ENCODE results near the gene SH3GL2.

Gene SH3GL2

GRCh38 chr9:17825265-17825659 lies 246.4 kb downstream of the SH3GL2 start:
- TF ChIP-seq, protein P1, sequence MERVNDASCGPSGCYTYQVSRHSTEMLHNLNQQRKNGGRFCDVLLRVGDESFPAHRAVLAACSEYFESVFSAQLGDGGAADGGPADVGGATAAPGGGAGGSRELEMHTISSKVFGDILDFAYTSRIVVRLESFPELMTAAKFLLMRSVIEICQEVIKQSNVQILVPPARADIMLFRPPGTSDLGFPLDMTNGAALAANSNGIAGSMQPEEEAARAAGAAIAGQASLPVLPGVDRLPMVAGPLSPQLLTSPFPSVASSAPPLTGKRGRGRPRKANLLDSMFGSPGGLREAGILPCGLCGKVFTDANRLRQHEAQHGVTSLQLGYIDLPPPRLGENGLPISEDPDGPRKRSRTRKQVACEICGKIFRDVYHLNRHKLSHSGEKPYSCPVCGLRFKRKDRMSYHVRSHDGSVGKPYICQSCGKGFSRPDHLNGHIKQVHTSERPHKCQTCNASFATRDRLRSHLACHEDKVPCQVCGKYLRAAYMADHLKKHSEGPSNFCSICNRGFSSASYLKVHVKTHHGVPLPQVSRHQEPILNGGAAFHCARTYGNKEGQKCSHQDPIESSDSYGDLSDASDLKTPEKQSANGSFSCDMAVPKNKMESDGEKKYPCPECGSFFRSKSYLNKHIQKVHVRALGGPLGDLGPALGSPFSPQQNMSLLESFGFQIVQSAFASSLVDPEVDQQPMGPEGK (CRISPR knock-in tag; IDR thresholded peaks at IDR 0.05; ENCODE audit: borderline replicate concordance): no peak
- ATAC-seq: no peak

- TF ChIP-seq, protein P2, sequence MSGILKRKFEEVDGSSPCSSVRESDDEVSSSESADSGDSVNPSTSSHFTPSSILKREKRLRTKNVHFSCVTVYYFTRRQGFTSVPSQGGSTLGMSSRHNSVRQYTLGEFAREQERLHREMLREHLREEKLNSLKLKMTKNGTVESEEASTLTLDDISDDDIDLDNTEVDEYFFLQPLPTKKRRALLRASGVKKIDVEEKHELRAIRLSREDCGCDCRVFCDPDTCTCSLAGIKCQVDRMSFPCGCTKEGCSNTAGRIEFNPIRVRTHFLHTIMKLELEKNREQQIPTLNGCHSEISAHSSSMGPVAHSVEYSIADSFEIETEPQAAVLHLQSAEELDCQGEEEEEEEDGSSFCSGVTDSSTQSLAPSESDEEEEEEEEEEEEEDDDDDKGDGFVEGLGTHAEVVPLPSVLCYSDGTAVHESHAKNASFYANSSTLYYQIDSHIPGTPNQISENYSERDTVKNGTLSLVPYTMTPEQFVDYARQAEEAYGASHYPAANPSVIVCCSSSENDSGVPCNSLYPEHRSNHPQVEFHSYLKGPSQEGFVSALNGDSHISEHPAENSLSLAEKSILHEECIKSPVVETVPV (CRISPR knock-in tag; IDR thresholded peaks at IDR 0.05): no peak
- no peak for TF ChIP-seq ZNF565 (CRISPR knock-in tag; conservative IDR thresholded peaks at IDR 0.05; ENCODE audit: low read depth)
- no peak for TF ChIP-seq SNAI2 (CRISPR knock-in tag; IDR thresholded peaks at IDR 0.05)
- no peak for TF ChIP-seq CREB5 (CRISPR knock-in tag; IDR thresholded peaks at IDR 0.05; ENCODE audit: low read depth)
- TF ChIP-seq ZFP3 (CRISPR knock-in tag; IDR thresholded peaks at IDR 0.05): no peak
- TF ChIP-seq ZFP30 (CRISPR knock-in tag; IDR thresholded peaks at IDR 0.05): no peak
- TF ChIP-seq ZNF70 (CRISPR knock-in tag; IDR thresholded peaks at IDR 0.05): no peak
- TF ChIP-seq TCF4 (CRISPR knock-in tag; IDR thresholded peaks at IDR 0.05; ENCODE audit: borderline replicate concordance): no peak
- no peak for TF ChIP-seq POU6F1 (CRISPR knock-in tag; IDR thresholded peaks at IDR 0.05; ENCODE audit: borderline replicate concordance, low read depth)
- TF ChIP-seq TOX (CRISPR knock-in tag; IDR thresholded peaks at IDR 0.05; ENCODE audit: borderline replicate concordance): no peak
- TF ChIP-seq PPARA (CRISPR knock-in tag; IDR thresholded peaks at IDR 0.05; ENCODE audit: borderline replicate concordance): no peak
- TF ChIP-seq RARB (CRISPR knock-in tag; IDR thresholded peaks at IDR 0.05): no peak
- TF ChIP-seq ARNTL (CRISPR knock-in tag; IDR thresholded peaks at IDR 0.05; ENCODE audit: borderline replicate concordance, low read depth): no peak
- TF ChIP-seq ZNF8 (CRISPR knock-in tag; IDR thresholded peaks at IDR 0.05): no peak
- no peak for TF ChIP-seq ESRRG (CRISPR knock-in tag; IDR thresholded peaks at IDR 0.05)
- no peak for TF ChIP-seq TSHZ2 (CRISPR knock-in tag; IDR thresholded peaks at IDR 0.05)
- no peak for TF ChIP-seq ISL1 (CRISPR knock-in tag; IDR thresholded peaks at IDR 0.05)
- TF ChIP-seq, protein P1 (CRISPR knock-in tag; IDR thresholded peaks at IDR 0.05; ENCODE audit: borderline replicate concordance): no peak
- TF ChIP-seq OSR1 (CRISPR knock-in tag; IDR thresholded peaks at IDR 0.05): no peak
- ATAC-seq: no peak
Measured at GRCh38 chr9:17829064-17829463, 250.2 kb downstream of the SH3GL2 start.

DNA sequence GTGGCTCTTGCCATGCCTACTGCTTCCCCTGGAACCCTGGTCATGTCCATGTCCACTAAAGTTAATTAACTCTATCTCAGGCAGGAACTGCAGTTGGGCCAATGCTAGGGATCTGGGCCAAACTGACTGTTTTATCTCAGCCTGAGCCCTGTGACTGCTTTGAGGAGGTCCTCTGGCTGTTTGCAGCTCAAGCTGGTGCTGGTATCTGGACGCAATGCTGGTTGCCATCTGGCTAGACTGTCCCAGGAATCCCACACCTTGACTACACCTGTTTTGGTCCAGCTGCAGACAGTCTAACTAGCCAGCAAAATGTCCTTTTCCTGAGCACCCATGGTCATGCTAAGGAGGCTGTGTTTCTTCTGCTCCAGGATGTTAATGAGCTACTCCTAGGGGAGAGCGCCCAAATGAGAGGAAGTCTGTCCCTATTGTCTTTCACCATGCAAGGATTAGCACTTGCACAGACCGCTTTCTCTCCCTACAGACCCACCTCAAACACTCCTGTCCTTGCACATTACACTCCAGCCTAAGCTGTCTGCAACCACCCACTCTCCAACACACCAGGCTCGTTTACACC lies 251.0 kb downstream of the SH3GL2 start:
- no peak for ATAC-seq
- TF ChIP-seq GLIS3 (CRISPR knock-in tag; IDR thresholded peaks at IDR 0.05) (no peak), RARB (CRISPR knock-in tag; IDR thresholded peaks at IDR 0.05) (no peak), BACH2 (CRISPR knock-in tag; IDR thresholded peaks at IDR 0.05; ENCODE audit: borderline replicate concordance) (no peak), SNAI2 (CRISPR knock-in tag; IDR thresholded peaks at IDR 0.05) (no peak), OSR1 (CRISPR knock-in tag; IDR thresholded peaks at IDR 0.05) (no peak), CREB5 (CRISPR knock-in tag; IDR thresholded peaks at IDR 0.05; ENCODE audit: low read depth) (no peak), CSDC2 (CRISPR knock-in tag; IDR thresholded peaks at IDR 0.05) (no peak), ISL1 (CRISPR knock-in tag; IDR thresholded peaks at IDR 0.05) (no peak), ZFP3 (CRISPR knock-in tag; IDR thresholded peaks at IDR 0.05) (no peak), ZFP30 (CRISPR knock-in tag; IDR thresholded peaks at IDR 0.05) (no peak), ZC3H10 (CRISPR knock-in tag; IDR thresholded peaks at IDR 0.05) (no peak), TCF4 (CRISPR knock-in tag; IDR thresholded peaks at IDR 0.05; ENCODE audit: borderline replicate concordance) (no peak)
- TF ChIP-seq, protein P1 (CRISPR knock-in tag; IDR thresholded peaks at IDR 0.05; ENCODE audit: borderline replicate concordance): no peak
